Trophoblast cell (in vitro differentiated cells and primary cell): ENCODE results near the gene PRKCH.

Source experiments
- DNase-seq, 2 donors: peaks; one replicate each; pipeline ENCODE4 v3.0.0-alpha.2; 2016
- H2AFZ ChIP-seq: 2 replicates; pipeline ENCODE4 v1.6.1; 2013; ENCODE audit warnings: low read length, moderate library complexity, mild to moderate bottlenecking; ENCODE audit not compliant: insufficient read depth, poor library complexity
- H2AK5ac ChIP-seq: 2 replicates; pipeline ENCODE4 v1.6.1; 2013; ENCODE audit warnings: mild to moderate bottlenecking, low read length
- H2BK120ac ChIP-seq: 2 replicates; pipeline ENCODE4 v1.6.1; 2013; ENCODE audit warnings: low read length, mild to moderate bottlenecking, moderate library complexity; ENCODE audit not compliant: insufficient read depth, poor library complexity
- H2BK12ac ChIP-seq: 2 replicates; pipeline ENCODE4 v1.6.1; 2013; ENCODE audit warnings: mild to moderate bottlenecking, low read length, moderate library complexity
- H2BK5ac ChIP-seq: 2 replicates; pipeline ENCODE4 v1.6.1; 2013; ENCODE audit warnings: low read length, low read depth, moderate library complexity, mild to moderate bottlenecking; ENCODE audit not compliant: poor library complexity
- H3K14ac ChIP-seq: 2 replicates; pipeline ENCODE4 v1.6.1; 2013; ENCODE audit warnings: mild to moderate bottlenecking, low read length
- H3K18ac ChIP-seq: 2 replicates; pipeline ENCODE4 v1.6.1; 2013; ENCODE audit warnings: mild to moderate bottlenecking, low read length
- H3K23ac ChIP-seq: 2 replicates; pipeline ENCODE4 v1.6.1; 2013; ENCODE audit warnings: low read length
- H3K27ac ChIP-seq: 2 replicates; pipeline ENCODE4 v1.5.1; 2013; ENCODE audit warnings: low read depth, mild to moderate bottlenecking, inconsistent platforms, low read length, moderate library complexity
- H3K27me3 ChIP-seq: 2 replicates; pipeline ENCODE4 v1.6.1; 2013; ENCODE audit warnings: inconsistent platforms, mild to moderate bottlenecking, low read length, moderate library complexity; ENCODE audit not compliant: insufficient read depth
- H3K36me3 ChIP-seq, 2 experiments: 1 replicate in 1 of 2; 2 replicates in 1 of 2; pipeline ENCODE4 v1.6.1; 2013; ENCODE audit warnings: low read length in 2 of 2, mild to moderate bottlenecking in 2 of 2, moderate library complexity in 1 of 2; ENCODE audit not compliant: insufficient read depth in 2 of 2, control insufficient read depth in 1 of 2
- H3K4ac ChIP-seq: 2 replicates; pipeline ENCODE4 v1.6.1; 2013; ENCODE audit warnings: low read depth, mild to moderate bottlenecking, low read length, moderate library complexity
- H3K4me1 ChIP-seq, 2 experiments: 1 replicate in 1 of 2; 2 replicates in 1 of 2; pipeline ENCODE4 v1.6.1; 2013; ENCODE audit warnings: low read length in 2 of 2, mild to moderate bottlenecking in 2 of 2, moderate library complexity in 1 of 2; ENCODE audit not compliant: insufficient read depth in 2 of 2, control insufficient read depth in 1 of 2
- H3K4me2 ChIP-seq: 2 replicates; pipeline ENCODE4 v1.6.1; 2013; ENCODE audit warnings: inconsistent platforms, mild to moderate bottlenecking, low read length, moderate library complexity
- H3K4me3 ChIP-seq: 2 replicates; pipeline ENCODE4 v1.5.1; 2013; ENCODE audit warnings: mild to moderate bottlenecking, low read depth, low read length, inconsistent platforms
- H3K79me1 ChIP-seq: one replicate; pipeline ENCODE4 v1.6.1; 2013; ENCODE audit warnings: low read length
- H3K79me2 ChIP-seq: 2 replicates; pipeline ENCODE4 v1.6.1; 2013; ENCODE audit warnings: low read length, mild to moderate bottlenecking; ENCODE audit not compliant: control insufficient read depth, insufficient read depth, poor library complexity
- H3K9ac ChIP-seq: 2 replicates; pipeline ENCODE4 v1.6.1; 2013; ENCODE audit warnings: mild to moderate bottlenecking, low read length
- H3K9me3 ChIP-seq: 2 replicates; pipeline ENCODE4 v1.6.1; 2013; ENCODE audit warnings: low read depth, mild to moderate bottlenecking, control low read depth, inconsistent platforms, low read length; ENCODE audit not compliant: insufficient read depth
- H4K12ac ChIP-seq: 2 replicates; pipeline ENCODE4 v1.6.1; 2013; ENCODE audit warnings: low read depth, mild to moderate bottlenecking, low read length, moderate library complexity
- H4K8ac ChIP-seq: 2 replicates; pipeline ENCODE4 v1.6.1; 2013; ENCODE audit warnings: low read depth, mild to moderate bottlenecking, low read length, moderate library complexity
- H4K91ac ChIP-seq: one replicate; pipeline ENCODE4 v1.6.1; 2013; ENCODE audit warnings: low read depth, mild to moderate bottlenecking, low read length, moderate library complexity
- WGBS: extraction: QIAGEN DNeasy Blood & Tissue Kit; methylation state at CpG from one replicate; pipeline ENCODE4 v1.1.7; 2013; ENCODE audit warnings: missing lambda C conversion rate; ENCODE audit not compliant: insufficient read length, insufficient coverage; ENCODE audit errors: extremely low coverage; 5-methylcytosine and 5-hydroxymethylcytosine counted together

Gene PRKCH

GRCh38 chr14:61477712-61478462, 156.5 kb downstream of the PRKCH start:
- Histone ChIP-seq H2BK12ac (peak overlapping the region; percentile 80), H2AFZ (peak overlapping the region; percentile 19), H3K14ac (peak overlapping the region; percentile 95), H3K4me3 (no peak overlapping the region), H3K4me1 (peaks cover 31 to 38% of the 10 kb centered on the region in 2 experiments), H2BK120ac (peak overlapping the region; percentile 27), H3K18ac (peak overlapping the region; percentile 68), H4K8ac (peak overlapping the region; percentile 44), H3K79me2 (peaks cover 4% of the 10 kb centered on the region), H3K4ac (peak overlapping the region; percentile 95), H3K23ac (no peak overlapping the region), H3K27ac (no peak overlapping the region), H3K36me3 (peaks cover 9 to 12% of the 10 kb centered on the region in 2 experiments), H3K27me3 (no peaks in the 10 kb centered on the region), H3K79me1 (peaks cover 51% of the 10 kb centered on the region), H2AK5ac (peak overlapping the region; percentile 100), H3K4me2 (no peak overlapping the region), H3K9ac (no peak overlapping the region), H4K12ac (no peak overlapping the region), H3K9me3 (no peaks in the 10 kb centered on the region), H4K91ac (peak overlapping the region; percentile 82), H2BK5ac (peak overlapping the region; percentile 28)
- no CpG with 5 or more reads among the region's 10 CpGs for WGBS
- no peak for DNase-seq

DNA sequence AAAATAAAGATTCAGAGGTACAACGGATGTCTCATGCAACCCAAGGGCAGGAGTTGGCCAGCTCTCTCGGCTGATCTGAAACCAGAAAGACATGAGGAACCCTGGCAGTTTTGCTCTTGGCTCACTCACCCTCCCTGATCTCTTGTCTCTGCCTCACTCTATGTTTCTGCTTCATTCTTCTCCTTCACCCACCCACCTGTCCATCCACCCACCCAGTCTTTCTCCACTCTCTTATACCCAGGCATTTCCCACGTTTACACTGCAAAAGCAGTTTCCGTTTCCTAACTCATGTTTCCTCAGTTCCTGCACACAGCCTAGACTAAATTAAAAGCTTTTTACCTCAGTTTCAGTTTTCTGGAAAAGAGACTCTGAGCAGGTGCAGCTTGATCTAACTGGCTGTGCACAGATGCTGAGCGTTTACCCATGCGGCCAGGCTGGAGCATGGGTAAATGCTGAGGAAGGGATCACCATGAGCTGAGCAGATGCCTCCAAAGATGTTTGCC, 157.6 kb downstream of the PRKCH start:
- H3K18ac ChIP-seq: peak overlapping the region; percentile 45
- H4K12ac ChIP-seq: no peak overlapping the region
- H3K79me1 ChIP-seq: peaks cover 55% of the 10 kb centered on the region
- H3K4me2 ChIP-seq: no peak overlapping the region
- no peak overlapping the region for H3K4me3 ChIP-seq
- peak overlapping the region; percentile 75 for H3K27ac ChIP-seq
- peak overlapping the region; percentile 31 for H3K14ac ChIP-seq
- no peak for DNase-seq
- peaks cover 9 to 12% of the 10 kb centered on the region in 2 experiments for H3K36me3 ChIP-seq
- H3K4ac ChIP-seq: no peak overlapping the region
- H3K27me3 ChIP-seq: no peaks in the 10 kb centered on the region
- H3K23ac ChIP-seq: no peak overlapping the region
- peak overlapping the region; percentile 83 for H2BK120ac ChIP-seq
- no peak overlapping the region for H2AFZ ChIP-seq
- H2BK12ac ChIP-seq: peak overlapping the region; percentile 95
- peak overlapping the region; percentile 75 for H4K91ac ChIP-seq
- H3K79me2 ChIP-seq: peaks cover 12% of the 10 kb centered on the region
- H4K8ac ChIP-seq: peak overlapping the region; percentile 26
- H2BK5ac ChIP-seq: peak overlapping the region; percentile 45
- H3K9ac ChIP-seq: no peak overlapping the region
- peak overlapping the region; percentile 65 for H2AK5ac ChIP-seq
- H3K4me1 ChIP-seq: peaks cover 36 to 42% of the 10 kb centered on the region in 2 experiments
- WGBS: no CpG with 5 or more reads among the region's 6 CpGs
- no peaks in the 10 kb centered on the region for H3K9me3 ChIP-seq

DNA sequence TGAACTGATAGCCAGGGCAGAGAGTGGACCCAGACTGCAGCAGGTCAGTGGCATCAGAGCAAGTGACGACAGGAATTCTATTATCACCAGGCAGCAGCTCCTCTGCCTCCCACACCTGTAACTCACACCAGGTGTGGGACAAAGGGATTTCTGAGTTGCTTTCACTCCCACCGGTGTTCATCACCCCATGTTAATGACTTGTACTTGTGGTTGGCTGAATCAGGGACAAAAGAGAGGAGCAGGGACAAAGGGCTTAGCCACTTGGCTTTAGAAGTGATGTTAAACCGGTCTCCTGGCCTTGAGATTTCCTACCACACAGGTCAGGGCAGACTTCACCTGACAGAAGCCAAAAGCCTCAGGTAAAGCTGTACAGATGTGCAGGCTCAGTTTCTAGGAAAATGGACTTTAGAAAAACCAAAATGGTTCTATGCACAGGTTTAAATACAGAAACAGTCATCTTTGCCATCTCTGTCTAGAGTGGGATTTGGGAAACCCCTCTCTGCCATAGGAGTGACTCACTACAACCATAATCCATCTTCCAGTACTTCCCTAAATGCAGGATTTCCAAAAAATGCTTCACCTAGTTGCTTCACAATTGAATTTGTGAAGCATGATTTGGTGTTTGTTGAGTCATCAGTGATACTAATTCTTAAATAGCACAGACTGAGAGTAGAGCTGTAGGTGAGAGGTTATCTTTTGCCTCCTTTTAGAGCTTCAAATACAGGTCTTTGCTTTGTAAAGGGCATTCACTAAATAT, 158.5 kb downstream of the PRKCH start:
- peak overlapping the region; percentile 55 for H3K18ac ChIP-seq
- H3K79me1 ChIP-seq: peaks cover 60% of the 10 kb centered on the region
- H3K4me3 ChIP-seq: no peak overlapping the region
- H2AK5ac ChIP-seq: peak overlapping the region; percentile 65
- WGBS: no CpG with 5 or more reads among the region's 3 CpGs
- H3K23ac ChIP-seq: no peak overlapping the region
- peak overlapping the region; percentile 10 for H2AFZ ChIP-seq
- H2BK120ac ChIP-seq: peak overlapping the region; percentile 83
- H3K4me2 ChIP-seq: no peak overlapping the region
- peak overlapping the region; percentile 10 for H3K9ac ChIP-seq
- no peaks in the 10 kb centered on the region for H3K27me3 ChIP-seq
- H3K4me1 ChIP-seq: peaks cover 41 to 46% of the 10 kb centered on the region in 2 experiments
- peak overlapping the region; percentile 95 for H2BK12ac ChIP-seq
- peak overlapping the region; percentile 36 for H4K8ac ChIP-seq
- peak in 1 of 2 donors; percentile 74 for DNase-seq
- no peaks in the 10 kb centered on the region for H3K9me3 ChIP-seq
- H3K14ac ChIP-seq: peak overlapping the region; percentile 31
- H4K91ac ChIP-seq: peak overlapping the region; percentile 75
- H3K4ac ChIP-seq: peak overlapping the region; percentile 17
- peaks cover 12% of the 10 kb centered on the region for H3K79me2 ChIP-seq
- H3K27ac ChIP-seq: peak overlapping the region; percentile 75
- peak overlapping the region; percentile 60 for H2BK5ac ChIP-seq
- H4K12ac ChIP-seq: no peak overlapping the region
- peaks cover 9 to 10% of the 10 kb centered on the region in 2 experiments for H3K36me3 ChIP-seq

- peak overlapping the region; percentile 87 for H3K18ac ChIP-seq
- WGBS: no CpG with 5 or more reads among the region's 8 CpGs
- H4K12ac ChIP-seq: no peak overlapping the region
- peak overlapping the region; percentile 86 for H2BK120ac ChIP-seq
- H3K4me3 ChIP-seq: no peak overlapping the region
- peaks cover 9 to 10% of the 10 kb centered on the region in 2 experiments for H3K36me3 ChIP-seq
- H2BK12ac ChIP-seq: peak overlapping the region; percentile 97
- peak overlapping the region; percentile 53 for H2AFZ ChIP-seq
- H2BK5ac ChIP-seq: peak overlapping the region; percentile 47
- peak overlapping the region; percentile 55 for H4K8ac ChIP-seq
- peak overlapping the region; percentile 6 for H3K4ac ChIP-seq
- no peak overlapping the region for H3K9ac ChIP-seq
- H3K4me2 ChIP-seq: no peak overlapping the region
- peak overlapping the region; percentile 32 for H3K14ac ChIP-seq
- H2AK5ac ChIP-seq: peak overlapping the region; percentile 84
- no peaks in the 10 kb centered on the region for H3K27me3 ChIP-seq
- H3K27ac ChIP-seq: peak overlapping the region; percentile 59
- H3K23ac ChIP-seq: no peak overlapping the region
- peaks cover 65% of the 10 kb centered on the region for H3K79me1 ChIP-seq
- H3K79me2 ChIP-seq: peaks cover 12% of the 10 kb centered on the region
- no peaks in the 10 kb centered on the region for H3K9me3 ChIP-seq
- peaks cover 45 to 50% of the 10 kb centered on the region in 2 experiments for H3K4me1 ChIP-seq
- H4K91ac ChIP-seq: peak overlapping the region; percentile 94
- no peak for DNase-seq
Measured at GRCh38 chr14:61480704-61481285, 159.4 kb downstream of the PRKCH start.
